WTC11 (cell line): ENCODE data around the gene PDE4B. TPM values are rescaled to one million over a fixed set of nuclear protein-coding genes. Genes with fewer than 3 reads are reported as not detected.

ENCODE experiments used
- ATAC-seq: fragments of 200-7000 bp; cut with Tn5 transposase; 2 replicates; pipeline ENCODE4 v1.10.0; 2021; ENCODE audit warnings: mild to moderate bottlenecking, moderate library complexity
- CTCF ChIA-PET: fragments of 300-600 bp; sonication (Branson Sonifier 250); formaldehyde crosslinking; loops from one replicate; lab custom pipeline; 2021; ENCODE audit warnings: antibody characterized with exemption; lab: Charles Lee
- POLR2A ChIA-PET: fragments of 350-600 bp; sonication (Branson Sonifier 250); formaldehyde crosslinking; loops from one replicate; lab custom pipeline; 2021; ENCODE audit warnings: antibody characterized with exemption; lab: Charles Lee
- DNase-seq: peaks from one replicate; pipeline ENCODE4 v3.0.0; 2021; ENCODE audit warnings: low spot score
- H3K27ac Mint-ChIP-seq: 2 replicates; pipeline ENCODE4 v1.8.0; 2021; ENCODE audit warnings: mixed read lengths
- H3K27me3 Mint-ChIP-seq: 2 replicates; pipeline ENCODE4 v1.8.0; 2021; ENCODE audit warnings: low read depth, mild to moderate bottlenecking, moderate library complexity, mixed read lengths
- H3K36me3 Mint-ChIP-seq: 2 replicates; pipeline ENCODE4 v1.8.0; 2021; ENCODE audit warnings: mixed read lengths
- H3K4me1 Mint-ChIP-seq: 2 replicates; pipeline ENCODE4 v1.8.0; 2022; ENCODE audit warnings: mixed read lengths
- H3K4me3 Mint-ChIP-seq: 2 replicates; pipeline ENCODE4 v1.8.0; 2021; ENCODE audit warnings: mild to moderate bottlenecking, moderate library complexity, mixed read lengths
- H3K9me3 Mint-ChIP-seq: 2 replicates; pipeline ENCODE4 v1.8.0; 2021; ENCODE audit warnings: mixed read lengths
- ESRRA ChIP-seq: sonication (generic); formaldehyde crosslinking; IDR thresholded peaks from 2 replicates; pipeline ENCODE4 v1.8.1; 2022; ENCODE audit warnings: mild to moderate bottlenecking, missing genetic modification reagents, borderline replicate concordance
- ETV6 ChIP-seq: sonication (generic); formaldehyde crosslinking; IDR thresholded peaks from 2 replicates; pipeline ENCODE4 v1.8.1; 2022; ENCODE audit warnings: mild to moderate bottlenecking, missing genetic modification reagents
- NFATC4 ChIP-seq: fragments of 250-450 bp; sonication (Bioruptor Pico); IDR thresholded peaks from 2 replicates; pipeline ENCODE4 v1.9.0; 2021; ENCODE audit warnings: mild to moderate bottlenecking
- NR2C2 ChIP-seq: sonication (generic); formaldehyde crosslinking; IDR thresholded peaks from 2 replicates; pipeline ENCODE4 v1.8.0; 2022; ENCODE audit warnings: mild to moderate bottlenecking, missing genetic modification reagents
- RORB ChIP-seq: fragments of 250-450 bp; sonication (Bioruptor Pico); IDR thresholded peaks from 2 replicates; pipeline ENCODE4 v1.9.0; 2021; ENCODE audit warnings: mild to moderate bottlenecking
- SMAD4 ChIP-seq: sonication (generic); formaldehyde crosslinking; IDR thresholded peaks from 2 replicates; pipeline ENCODE4 v1.8.0; 2022; ENCODE audit warnings: mild to moderate bottlenecking, missing genetic modification reagents
- TEAD4 ChIP-seq: sonication (generic); formaldehyde crosslinking; IDR thresholded peaks from 2 replicates; pipeline ENCODE4 v1.8.0; 2022; ENCODE audit warnings: mild to moderate bottlenecking, missing genetic modification reagents
- ZNF121 ChIP-seq: sonication (generic); formaldehyde crosslinking; IDR thresholded peaks from 2 replicates; pipeline ENCODE4 v1.8.0; 2023; ENCODE audit warnings: missing genetic modification reagents
- ZNF219 ChIP-seq: sonication (generic); formaldehyde crosslinking; IDR thresholded peaks from 2 replicates; pipeline ENCODE4 v1.8.0; 2023; ENCODE audit warnings: missing genetic modification reagents, mild to moderate bottlenecking, borderline replicate concordance
- ZNF671 ChIP-seq: fragments of 250-450 bp; sonication (Bioruptor Pico); IDR thresholded peaks from 2 replicates; pipeline ENCODE4 v1.8.0; 2021; ENCODE audit warnings: mild to moderate bottlenecking
- total RNA-seq: library from RNA; stranded (reverse); gene quantifications from 3 replicates; pipeline ENCODE4 v1.2.3, GENCODE V29; 2021
- TF ChIP-seq, protein P1 (sequence below): sonication (generic); formaldehyde crosslinking; IDR thresholded peaks from 2 replicates; pipeline ENCODE4 v1.8.1; 2022; ENCODE audit warnings: mild to moderate bottlenecking, moderate library complexity, missing genetic modification reagents
- TF ChIP-seq, protein P2 (sequence below): fragments of 250-450 bp; sonication (Bioruptor Pico); IDR thresholded peaks from 2 replicates; pipeline ENCODE4 v1.9.0; 2021; ENCODE audit warnings: mild to moderate bottlenecking
- TF ChIP-seq, protein P3 (sequence below): sonication (generic); formaldehyde crosslinking; IDR thresholded peaks from 2 replicates; pipeline ENCODE4 v1.8.0; 2022; ENCODE audit warnings: mild to moderate bottlenecking, missing genetic modification reagents
- TF ChIP-seq, protein P4 (sequence below): sonication (generic); formaldehyde crosslinking; IDR thresholded peaks from 2 replicates; pipeline ENCODE4 v1.8.1; 2022; ENCODE audit warnings: low read depth, mild to moderate bottlenecking, moderate library complexity, missing genetic modification reagents, borderline replicate concordance
- TF ChIP-seq, protein P5 (sequence below): sonication (generic); formaldehyde crosslinking; IDR thresholded peaks from 2 replicates; pipeline ENCODE4 v1.8.1; 2023; ENCODE audit warnings: mild to moderate bottlenecking, missing genetic modification reagents, moderate library complexity
- TF ChIP-seq, protein P6 (sequence below): sonication (generic); formaldehyde crosslinking; IDR thresholded peaks from 2 replicates; pipeline ENCODE4 v1.8.0; 2023; ENCODE audit warnings: mild to moderate bottlenecking, missing genetic modification reagents
- TF ChIP-seq, protein P7 (sequence below): fragments of 200-600 bp; IDR thresholded peaks from 2 replicates; pipeline ENCODE4 v1.8.0; 2022; ENCODE audit warnings: antibody characterized with exemption
- TF ChIP-seq, protein P8 (sequence below): sonication (generic); formaldehyde crosslinking; IDR thresholded peaks from 2 replicates; pipeline ENCODE4 v1.8.1; 2022; ENCODE audit warnings: mild to moderate bottlenecking, missing genetic modification reagents, moderate library complexity, borderline replicate concordance

Gene PDE4B
- total RNA-seq, 1 experiment from 2014 or later, result 8.0 TPM

DNA sequence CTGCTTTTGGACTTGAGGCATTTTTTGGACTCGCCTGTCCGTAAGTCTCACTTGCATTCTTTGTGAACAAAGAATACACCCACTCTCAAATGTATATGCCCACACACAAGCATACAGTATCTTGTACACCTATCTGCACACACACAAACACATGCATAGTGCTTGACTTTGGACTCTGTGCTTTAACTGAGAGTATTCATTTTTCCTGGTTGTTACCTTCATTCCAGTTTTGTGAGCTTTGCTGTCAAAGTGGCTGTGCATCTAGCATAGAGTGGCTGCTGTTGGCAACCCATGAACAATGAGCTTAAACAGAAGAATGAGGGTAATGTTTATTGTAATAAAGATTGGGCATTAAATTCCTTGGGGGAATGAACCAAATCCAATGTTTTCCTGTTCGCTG lies 199.0 kb downstream of the PDE4B start (continued):
- TF ChIP-seq, protein P1, sequence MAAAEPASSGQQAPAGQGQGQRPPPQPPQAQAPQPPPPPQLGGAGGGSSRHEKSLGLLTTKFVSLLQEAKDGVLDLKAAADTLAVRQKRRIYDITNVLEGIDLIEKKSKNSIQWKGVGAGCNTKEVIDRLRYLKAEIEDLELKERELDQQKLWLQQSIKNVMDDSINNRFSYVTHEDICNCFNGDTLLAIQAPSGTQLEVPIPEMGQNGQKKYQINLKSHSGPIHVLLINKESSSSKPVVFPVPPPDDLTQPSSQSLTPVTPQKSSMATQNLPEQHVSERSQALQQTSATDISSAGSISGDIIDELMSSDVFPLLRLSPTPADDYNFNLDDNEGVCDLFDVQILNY (CRISPR knock-in tag), result no peak
- TF ChIP-seq, protein P2, sequence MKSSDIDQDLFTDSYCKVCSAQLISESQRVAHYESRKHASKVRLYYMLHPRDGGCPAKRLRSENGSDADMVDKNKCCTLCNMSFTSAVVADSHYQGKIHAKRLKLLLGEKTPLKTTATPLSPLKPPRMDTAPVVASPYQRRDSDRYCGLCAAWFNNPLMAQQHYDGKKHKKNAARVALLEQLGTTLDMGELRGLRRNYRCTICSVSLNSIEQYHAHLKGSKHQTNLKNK (CRISPR knock-in tag), result no peak
- TF ChIP-seq NR2C2 (CRISPR knock-in tag), result no peak
- TF ChIP-seq SMAD4 (CRISPR knock-in tag), result no peak
- TF ChIP-seq ZNF219 (CRISPR knock-in tag), result no peak
- TF ChIP-seq ZNF671, result no peak
- TF ChIP-seq, all 79 proteins: peak for 0

DNA sequence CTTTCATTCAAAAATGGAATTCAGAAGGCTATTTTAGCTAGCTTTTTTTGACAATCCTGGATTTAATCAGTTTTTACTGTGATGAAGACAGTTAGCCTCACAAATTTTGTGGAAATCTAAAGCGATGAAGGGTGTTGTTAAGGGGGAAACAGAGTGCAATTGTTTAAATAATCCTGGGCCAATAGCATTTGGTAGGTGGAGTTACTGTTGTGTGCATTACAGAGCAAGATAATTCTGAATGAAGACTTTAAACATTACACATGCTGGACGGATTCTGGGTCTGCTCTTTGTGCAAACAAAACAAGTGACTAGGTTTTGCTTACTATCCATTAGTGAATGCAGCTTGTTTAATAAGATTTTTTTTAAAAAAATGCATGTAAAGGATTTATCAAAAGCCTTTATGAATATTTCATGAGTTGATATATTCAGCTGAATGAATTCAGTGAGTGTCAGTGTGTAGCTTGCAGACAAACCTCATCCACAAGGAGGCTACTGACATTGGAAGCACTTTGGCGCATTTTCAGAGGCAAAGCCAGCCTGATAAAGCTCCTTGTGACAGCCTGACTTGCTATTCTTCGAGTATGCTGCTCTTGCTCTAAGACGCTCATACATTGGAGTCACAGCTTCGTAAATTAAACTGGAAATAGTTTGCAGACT lies 199.6 kb downstream of the PDE4B start:
- H3K4me1 Mint-ChIP-seq, result no peaks in the 10 kb centered on the region
- peaks cover 3% of the 10 kb centered on the region; the same call in 1 of the 2 replicates for H3K27me3 Mint-ChIP-seq
- H3K9me3 Mint-ChIP-seq, result no peaks in the 10 kb centered on the region
- TF ChIP-seq, protein P3, sequence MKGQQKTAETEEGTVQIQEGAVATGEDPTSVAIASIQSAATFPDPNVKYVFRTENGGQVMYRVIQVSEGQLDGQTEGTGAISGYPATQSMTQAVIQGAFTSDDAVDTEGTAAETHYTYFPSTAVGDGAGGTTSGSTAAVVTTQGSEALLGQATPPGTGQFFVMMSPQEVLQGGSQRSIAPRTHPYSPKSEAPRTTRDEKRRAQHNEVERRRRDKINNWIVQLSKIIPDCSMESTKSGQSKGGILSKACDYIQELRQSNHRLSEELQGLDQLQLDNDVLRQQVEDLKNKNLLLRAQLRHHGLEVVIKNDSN (CRISPR knock-in tag), result no peak
- TF ChIP-seq, protein P4, sequence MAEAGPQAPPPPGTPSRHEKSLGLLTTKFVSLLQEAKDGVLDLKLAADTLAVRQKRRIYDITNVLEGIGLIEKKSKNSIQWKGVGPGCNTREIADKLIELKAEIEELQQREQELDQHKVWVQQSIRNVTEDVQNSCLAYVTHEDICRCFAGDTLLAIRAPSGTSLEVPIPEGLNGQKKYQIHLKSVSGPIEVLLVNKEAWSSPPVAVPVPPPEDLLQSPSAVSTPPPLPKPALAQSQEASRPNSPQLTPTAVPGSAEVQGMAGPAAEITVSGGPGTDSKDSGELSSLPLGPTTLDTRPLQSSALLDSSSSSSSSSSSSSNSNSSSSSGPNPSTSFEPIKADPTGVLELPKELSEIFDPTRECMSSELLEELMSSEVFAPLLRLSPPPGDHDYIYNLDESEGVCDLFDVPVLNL (CRISPR knock-in tag), result no peak
- TF ChIP-seq RORB, result no peak
- TF ChIP-seq, protein P5, sequence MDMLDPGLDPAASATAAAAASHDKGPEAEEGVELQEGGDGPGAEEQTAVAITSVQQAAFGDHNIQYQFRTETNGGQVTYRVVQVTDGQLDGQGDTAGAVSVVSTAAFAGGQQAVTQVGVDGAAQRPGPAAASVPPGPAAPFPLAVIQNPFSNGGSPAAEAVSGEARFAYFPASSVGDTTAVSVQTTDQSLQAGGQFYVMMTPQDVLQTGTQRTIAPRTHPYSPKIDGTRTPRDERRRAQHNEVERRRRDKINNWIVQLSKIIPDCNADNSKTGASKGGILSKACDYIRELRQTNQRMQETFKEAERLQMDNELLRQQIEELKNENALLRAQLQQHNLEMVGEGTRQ (CRISPR knock-in tag), result no peak
- no peak for TF ChIP-seq ETV6 (CRISPR knock-in tag)
- TF ChIP-seq NFATC4 (CRISPR knock-in tag), result no peak
- TF ChIP-seq TEAD4 (CRISPR knock-in tag), result no peak
- TF ChIP-seq, protein P6, sequence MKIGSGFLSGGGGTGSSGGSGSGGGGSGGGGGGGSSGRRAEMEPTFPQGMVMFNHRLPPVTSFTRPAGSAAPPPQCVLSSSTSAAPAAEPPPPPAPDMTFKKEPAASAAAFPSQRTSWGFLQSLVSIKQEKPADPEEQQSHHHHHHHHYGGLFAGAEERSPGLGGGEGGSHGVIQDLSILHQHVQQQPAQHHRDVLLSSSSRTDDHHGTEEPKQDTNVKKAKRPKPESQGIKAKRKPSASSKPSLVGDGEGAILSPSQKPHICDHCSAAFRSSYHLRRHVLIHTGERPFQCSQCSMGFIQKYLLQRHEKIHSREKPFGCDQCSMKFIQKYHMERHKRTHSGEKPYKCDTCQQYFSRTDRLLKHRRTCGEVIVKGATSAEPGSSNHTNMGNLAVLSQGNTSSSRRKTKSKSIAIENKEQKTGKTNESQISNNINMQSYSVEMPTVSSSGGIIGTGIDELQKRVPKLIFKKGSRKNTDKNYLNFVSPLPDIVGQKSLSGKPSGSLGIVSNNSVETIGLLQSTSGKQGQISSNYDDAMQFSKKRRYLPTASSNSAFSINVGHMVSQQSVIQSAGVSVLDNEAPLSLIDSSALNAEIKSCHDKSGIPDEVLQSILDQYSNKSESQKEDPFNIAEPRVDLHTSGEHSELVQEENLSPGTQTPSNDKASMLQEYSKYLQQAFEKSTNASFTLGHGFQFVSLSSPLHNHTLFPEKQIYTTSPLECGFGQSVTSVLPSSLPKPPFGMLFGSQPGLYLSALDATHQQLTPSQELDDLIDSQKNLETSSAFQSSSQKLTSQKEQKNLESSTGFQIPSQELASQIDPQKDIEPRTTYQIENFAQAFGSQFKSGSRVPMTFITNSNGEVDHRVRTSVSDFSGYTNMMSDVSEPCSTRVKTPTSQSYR, result no peak
- no peak for TF ChIP-seq ZNF121
- TF ChIP-seq ESRRA, result no peak
- TF ChIP-seq, protein P7, sequence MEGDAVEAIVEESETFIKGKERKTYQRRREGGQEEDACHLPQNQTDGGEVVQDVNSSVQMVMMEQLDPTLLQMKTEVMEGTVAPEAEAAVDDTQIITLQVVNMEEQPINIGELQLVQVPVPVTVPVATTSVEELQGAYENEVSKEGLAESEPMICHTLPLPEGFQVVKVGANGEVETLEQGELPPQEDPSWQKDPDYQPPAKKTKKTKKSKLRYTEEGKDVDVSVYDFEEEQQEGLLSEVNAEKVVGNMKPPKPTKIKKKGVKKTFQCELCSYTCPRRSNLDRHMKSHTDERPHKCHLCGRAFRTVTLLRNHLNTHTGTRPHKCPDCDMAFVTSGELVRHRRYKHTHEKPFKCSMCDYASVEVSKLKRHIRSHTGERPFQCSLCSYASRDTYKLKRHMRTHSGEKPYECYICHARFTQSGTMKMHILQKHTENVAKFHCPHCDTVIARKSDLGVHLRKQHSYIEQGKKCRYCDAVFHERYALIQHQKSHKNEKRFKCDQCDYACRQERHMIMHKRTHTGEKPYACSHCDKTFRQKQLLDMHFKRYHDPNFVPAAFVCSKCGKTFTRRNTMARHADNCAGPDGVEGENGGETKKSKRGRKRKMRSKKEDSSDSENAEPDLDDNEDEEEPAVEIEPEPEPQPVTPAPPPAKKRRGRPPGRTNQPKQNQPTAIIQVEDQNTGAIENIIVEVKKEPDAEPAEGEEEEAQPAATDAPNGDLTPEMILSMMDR, result no peak
- TF ChIP-seq, protein P8, sequence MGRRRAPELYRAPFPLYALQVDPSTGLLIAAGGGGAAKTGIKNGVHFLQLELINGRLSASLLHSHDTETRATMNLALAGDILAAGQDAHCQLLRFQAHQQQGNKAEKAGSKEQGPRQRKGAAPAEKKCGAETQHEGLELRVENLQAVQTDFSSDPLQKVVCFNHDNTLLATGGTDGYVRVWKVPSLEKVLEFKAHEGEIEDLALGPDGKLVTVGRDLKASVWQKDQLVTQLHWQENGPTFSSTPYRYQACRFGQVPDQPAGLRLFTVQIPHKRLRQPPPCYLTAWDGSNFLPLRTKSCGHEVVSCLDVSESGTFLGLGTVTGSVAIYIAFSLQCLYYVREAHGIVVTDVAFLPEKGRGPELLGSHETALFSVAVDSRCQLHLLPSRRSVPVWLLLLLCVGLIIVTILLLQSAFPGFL, result no peak
- TF ChIP-seq, protein P2 (CRISPR knock-in tag), result no peak
- no peak for TF ChIP-seq SMAD4 (CRISPR knock-in tag)
- TF ChIP-seq, all 79 proteins: peak for 0
- CTCF ChIA-PET, result interaction anchor here (0.6 to 1.6 kb wide), 2 partner anchors 250 to 444 kb away, joined by 3 to 5 read pairs; no protein-coding TSS in a partner anchor
- POLR2A ChIA-PET, result no interaction called here
- no peak overlapping the region for H3K4me3 Mint-ChIP-seq
- DNase-seq (no peak), ATAC-seq (no peak)
- no peak overlapping the region for H3K27ac Mint-ChIP-seq
- no peaks in the 10 kb centered on the region for H3K36me3 Mint-ChIP-seq
